ENCODE measurements around the gene MON1A. TPM values are rescaled to one million over a fixed set of nuclear protein-coding genes. Genes with fewer than 3 reads are reported as not detected.

Gene MON1A
- total RNA-seq, 1 donor from 2014 or later: 13.8 TPM

GRCh38 chr3:49886922-49887265 lies 42.7 kb downstream of the MON1A start:
- Mint-ChIP-seq H3K4me3 (ENCODE audit: unreplicated experiment) (no peak overlapping the region), H3K9me3 (ENCODE audit: unreplicated experiment) (no peaks in the 10 kb centered on the region), H3K4me1 (ENCODE audit: unreplicated experiment) (no peaks in the 10 kb centered on the region), H3K27me3 (ENCODE audit: unreplicated experiment) (peaks cover 8% of the 10 kb centered on the region), H3K36me3 (ENCODE audit: unreplicated experiment) (no peaks in the 10 kb centered on the region), H3K27ac (ENCODE audit: unreplicated experiment) (no peak overlapping the region)
- TF ChIP-seq CTCF (IDR thresholded peaks at IDR 0.05): no peak
- no peak for DNase-seq (ENCODE audit: extremely low spot score, unreplicated experiment)

DNA sequence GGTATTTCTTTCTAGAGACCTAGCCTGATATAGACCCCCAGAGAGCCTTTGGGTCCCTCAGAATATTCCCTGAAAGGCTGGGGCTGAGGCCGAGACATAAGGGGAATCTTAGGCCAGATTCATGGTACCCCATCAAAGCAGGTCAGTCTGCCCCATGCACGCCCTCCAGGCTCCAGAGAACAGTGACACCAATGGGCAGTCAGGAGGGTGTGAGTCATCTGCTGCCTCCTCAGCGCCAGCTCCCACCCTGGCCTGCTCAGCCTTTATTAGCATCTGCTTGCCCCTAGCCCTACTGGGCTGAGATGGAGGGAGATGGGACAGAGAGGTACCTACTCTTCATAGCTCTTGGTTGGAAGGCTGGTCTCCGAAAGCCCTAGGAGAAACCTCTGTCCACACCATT lies 45.6 kb downstream of the MON1A start:
- H3K4me1 Mint-ChIP-seq (ENCODE audit: unreplicated experiment): no peaks in the 10 kb centered on the region
- no peaks in the 10 kb centered on the region for H3K9me3 Mint-ChIP-seq (ENCODE audit: unreplicated experiment)
- no peak overlapping the region for H3K4me3 Mint-ChIP-seq (ENCODE audit: unreplicated experiment)
- H3K27ac Mint-ChIP-seq (ENCODE audit: unreplicated experiment): no peak overlapping the region
- peaks cover 15% of the 10 kb centered on the region for H3K27me3 Mint-ChIP-seq (ENCODE audit: unreplicated experiment)
- no peak for TF ChIP-seq CTCF (IDR thresholded peaks at IDR 0.05)
- DNase-seq (ENCODE audit: extremely low spot score, unreplicated experiment): no peak
- no peaks in the 10 kb centered on the region for H3K36me3 Mint-ChIP-seq (ENCODE audit: unreplicated experiment)

- no peak for DNase-seq (ENCODE audit: extremely low spot score, unreplicated experiment)
- no peaks in the 10 kb centered on the region for H3K9me3 Mint-ChIP-seq (ENCODE audit: unreplicated experiment)
- no peak for TF ChIP-seq CTCF (IDR thresholded peaks at IDR 0.05)
- H3K4me3 Mint-ChIP-seq (ENCODE audit: unreplicated experiment): no peak overlapping the region
- no peaks in the 10 kb centered on the region for H3K36me3 Mint-ChIP-seq (ENCODE audit: unreplicated experiment)
- no peak overlapping the region for H3K27ac Mint-ChIP-seq (ENCODE audit: unreplicated experiment)
- peaks cover 15% of the 10 kb centered on the region for H3K27me3 Mint-ChIP-seq (ENCODE audit: unreplicated experiment)
- H3K4me1 Mint-ChIP-seq (ENCODE audit: unreplicated experiment): no peaks in the 10 kb centered on the region
Observed at GRCh38 chr3:49882166-49882565, 47.4 kb downstream of the MON1A start.

GRCh38 chr3:49880581-49881315 lies 48.9 kb downstream of the MON1A start:
- Mint-ChIP-seq H3K36me3 (ENCODE audit: unreplicated experiment) (no peaks in the 10 kb centered on the region), H3K4me3 (ENCODE audit: unreplicated experiment) (no peak overlapping the region), H3K9me3 (ENCODE audit: unreplicated experiment) (no peaks in the 10 kb centered on the region), H3K27ac (ENCODE audit: unreplicated experiment) (no peak overlapping the region), H3K27me3 (ENCODE audit: unreplicated experiment) (peaks cover 15% of the 10 kb centered on the region), H3K4me1 (ENCODE audit: unreplicated experiment) (no peaks in the 10 kb centered on the region)
- TF ChIP-seq CTCF (IDR thresholded peaks at IDR 0.05): no peak
- DNase-seq (ENCODE audit: extremely low spot score, unreplicated experiment): no peak

- peaks cover 15% of the 10 kb centered on the region for H3K27me3 Mint-ChIP-seq (ENCODE audit: unreplicated experiment)
- H3K9me3 Mint-ChIP-seq (ENCODE audit: unreplicated experiment): no peaks in the 10 kb centered on the region
- no peaks in the 10 kb centered on the region for H3K4me1 Mint-ChIP-seq (ENCODE audit: unreplicated experiment)
- DNase-seq (ENCODE audit: extremely low spot score, unreplicated experiment): no peak
- no peak overlapping the region for H3K27ac Mint-ChIP-seq (ENCODE audit: unreplicated experiment)
- H3K36me3 Mint-ChIP-seq (ENCODE audit: unreplicated experiment): no peaks in the 10 kb centered on the region
- TF ChIP-seq CTCF (IDR thresholded peaks at IDR 0.05): no peak
- no peak overlapping the region for H3K4me3 Mint-ChIP-seq (ENCODE audit: unreplicated experiment)
Observed at GRCh38 chr3:49879721-49880120, 49.9 kb downstream of the MON1A start.
